OCI-M2 (cell line): ENCODE measurements around the gene STXBP5L.
"Not testable (repeated sequence)": the region's sequence is repeated elsewhere in the genome, so short reads cannot be mapped to it uniquely, and the experiment has no call there.

Experiments used
- DNase-seq: peaks from one replicate; lab custom pipeline; 2025; ENCODE audit not compliant: unreplicated experiment; lab: John Stamatoyannopoulos, UW

STXBP5L gene

DNA sequence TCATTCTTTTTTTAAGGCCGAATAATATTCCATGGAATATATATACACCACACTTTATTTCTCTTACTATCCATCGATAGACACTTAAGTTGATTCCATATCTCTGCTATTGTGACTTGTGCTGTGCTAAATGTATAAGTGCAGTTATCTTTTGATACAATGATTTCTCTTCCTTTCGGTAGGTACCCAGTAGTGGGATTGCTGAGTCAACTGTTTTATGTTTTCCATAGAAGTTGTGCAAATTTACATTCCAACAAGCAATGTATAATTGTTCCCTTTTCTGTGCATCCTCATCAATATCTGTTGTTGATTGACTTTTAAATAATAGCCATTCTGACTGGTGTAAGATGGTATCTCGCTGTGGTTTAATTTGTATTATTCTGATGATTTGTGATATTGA, 81.0 kb downstream of the STXBP5L start:
- DNase-seq: no peak

GRCh38 chr3:121018917-121019321, 110.9 kb downstream of the STXBP5L start:
- DNase-seq: no peak

DNA sequence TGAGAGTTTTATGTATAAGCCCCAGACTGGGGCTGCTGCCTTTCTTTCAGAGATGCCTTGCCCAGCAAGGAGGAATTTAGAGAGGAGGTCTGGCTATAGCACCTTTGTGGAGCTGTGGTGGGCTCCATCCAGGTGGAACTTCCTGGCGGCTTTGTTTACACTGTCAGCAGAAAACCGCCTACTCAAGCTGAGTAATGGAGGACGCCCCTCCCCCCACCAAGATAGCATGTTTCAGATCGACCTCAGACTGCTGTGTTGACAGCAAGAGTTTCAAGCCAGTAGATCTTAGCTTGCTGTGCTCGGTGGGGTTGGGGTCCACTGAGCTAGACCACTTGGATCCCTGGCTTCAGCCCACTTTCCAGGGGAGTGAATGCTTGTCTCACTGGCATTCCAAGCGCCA, 155.6 kb downstream of the STXBP5L start:
- no peak for DNase-seq

- no peak for DNase-seq
Measured at GRCh38 chr3:121064121-121064520, 156.1 kb downstream of the STXBP5L start.

- no peak for DNase-seq
Measured at GRCh38 chr3:121072133-121072532, 164.1 kb downstream of the STXBP5L start.

DNA sequence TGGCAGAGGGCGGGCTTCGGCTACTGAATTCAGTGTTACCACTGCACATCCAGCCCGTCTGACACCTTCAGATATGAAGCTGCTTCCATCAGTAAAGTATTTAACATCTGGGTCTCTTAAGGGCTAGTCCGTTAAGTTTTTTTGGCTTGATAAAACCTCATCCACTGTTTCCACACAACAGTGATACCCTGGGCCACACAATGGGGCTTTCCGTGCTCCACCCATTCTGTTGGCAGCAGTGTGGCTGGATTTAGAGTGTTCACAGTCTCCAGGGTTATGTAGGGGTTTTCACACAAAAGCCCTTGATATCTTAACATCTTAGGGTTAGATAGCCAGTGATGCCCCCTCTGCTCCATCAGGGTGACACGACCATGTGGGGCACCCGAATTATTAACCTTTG, 165.0 kb downstream of the STXBP5L start:
- no peak for DNase-seq

GRCh38 chr3:121075191-121075590, 167.2 kb downstream of the STXBP5L start:
- no peak for DNase-seq

- DNase-seq: not testable (repeated sequence)
Measured at GRCh38 chr3:121078378-121079101, 170.5 kb downstream of the STXBP5L start.

- no peak for DNase-seq
Measured at GRCh38 chr3:121096953-121097352, 188.9 kb downstream of the STXBP5L start.

DNA sequence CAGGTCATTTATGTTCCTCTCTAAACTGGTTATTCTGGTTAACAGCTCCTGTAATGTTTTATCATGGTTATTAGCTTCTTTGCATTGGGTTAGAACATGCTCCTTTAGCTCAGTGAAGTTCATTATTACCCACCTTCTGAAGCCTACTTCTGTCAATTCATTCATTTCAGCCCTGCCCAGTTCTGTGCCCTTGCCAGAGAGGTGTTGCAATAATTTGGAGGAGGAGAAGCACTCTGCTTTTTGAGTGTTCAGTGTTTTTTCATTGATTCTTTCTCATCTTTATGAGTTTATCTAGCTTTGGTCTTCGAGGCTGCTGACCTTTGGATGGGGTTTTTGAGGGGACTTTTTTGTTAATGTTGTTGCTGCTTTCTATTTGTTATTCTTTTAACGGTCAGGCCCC, 203.1 kb downstream of the STXBP5L start:
- DNase-seq: not testable (repeated sequence)

GRCh38 chr3:121111914-121112612, 204.1 kb downstream of the STXBP5L start:
- DNase-seq: no peak

DNA sequence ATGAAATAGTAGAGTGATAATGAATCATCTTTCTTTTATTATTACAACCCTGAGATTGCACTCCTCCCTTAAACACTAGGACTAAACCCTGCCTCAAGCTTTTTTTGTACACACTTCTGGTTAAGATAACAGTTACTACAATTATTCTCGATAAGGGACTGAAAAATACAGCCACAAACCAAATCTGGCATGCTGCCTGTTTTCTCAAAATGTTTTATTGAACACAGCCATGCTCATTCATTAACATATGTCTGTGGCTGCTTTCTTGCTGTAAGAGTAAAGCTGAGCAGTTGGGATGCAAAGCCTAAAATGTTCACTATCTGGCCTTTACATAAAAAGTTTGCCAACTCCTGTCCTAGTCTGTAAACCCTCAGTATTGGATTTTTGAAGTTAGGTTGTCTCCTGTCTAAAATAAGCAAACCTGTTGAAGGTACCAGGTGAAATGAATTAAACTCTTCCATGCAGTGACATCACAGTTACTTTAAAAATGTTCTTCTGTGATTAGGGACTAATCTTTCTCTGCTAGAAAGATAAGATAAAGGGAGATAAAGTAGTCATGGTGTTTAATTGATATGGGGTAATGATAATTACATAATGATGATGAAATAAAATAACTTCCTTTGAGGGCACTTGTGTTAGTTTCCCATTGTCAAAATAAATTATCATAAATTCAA, 218.2 kb downstream of the STXBP5L start:
- DNase-seq: no peak

GRCh38 chr3:121126707-121127035, 218.7 kb downstream of the STXBP5L start:
- DNase-seq: no peak

- no peak for DNase-seq
Measured at GRCh38 chr3:121152573-121152972, 244.6 kb downstream of the STXBP5L start.

- DNase-seq: no peak
Measured at GRCh38 chr3:121153851-121154250, 245.8 kb downstream of the STXBP5L start.

GRCh38 chr3:121155028-121155427, 247.0 kb downstream of the STXBP5L start:
- no peak for DNase-seq

GRCh38 chr3:121165397-121165837, 257.4 kb downstream of the STXBP5L start:
- DNase-seq: no peak

GRCh38 chr3:121167374-121168139, 259.6 kb downstream of the STXBP5L start:
- DNase-seq: no peak

GRCh38 chr3:121175083-121175482, 267.1 kb downstream of the STXBP5L start:
- DNase-seq: no peak

DNA sequence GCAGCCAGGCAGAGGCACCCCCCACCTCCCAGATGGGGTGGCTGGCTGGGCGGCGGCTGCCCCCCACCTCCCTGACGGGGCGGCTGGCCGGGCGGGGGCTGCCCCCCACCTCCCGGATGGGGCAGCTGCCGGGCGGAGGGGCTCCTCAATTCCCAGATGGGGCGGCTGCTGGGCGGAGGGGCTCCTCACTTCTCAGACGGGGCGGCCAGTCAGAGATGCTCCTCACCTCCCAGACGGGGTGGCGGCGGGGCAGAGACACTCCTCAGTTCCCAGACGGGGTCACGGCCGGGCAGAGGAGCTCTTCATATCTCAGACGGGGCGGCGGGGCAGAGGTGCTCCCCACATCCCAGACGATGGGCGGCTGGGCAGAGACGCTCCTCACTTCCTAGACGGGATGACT, 282.6 kb downstream of the STXBP5L start:
- DNase-seq: not testable (repeated sequence)

- DNase-seq: no peak
Measured at GRCh38 chr3:121202573-121202972, 294.6 kb downstream of the STXBP5L start.
